Measurements from ENCODE around the gene FOSL2.

- TF ChIP-seq RAD21 (IDR thresholded peaks at IDR 0.05; ENCODE audit: low read depth), result no peak
- no peak for TF ChIP-seq EGR1 (IDR thresholded peaks at IDR 0.05)
- TF ChIP-seq TAF1 (IDR thresholded peaks at IDR 0.05; ENCODE audit: low read depth), result no peak
- TF ChIP-seq REST (IDR thresholded peaks at IDR 0.05; ENCODE audit: low read depth), result no peak
- TF ChIP-seq EP300 (IDR thresholded peaks at IDR 0.05; ENCODE audit: borderline replicate concordance), result no peak
- TF ChIP-seq CEBPB (IDR thresholded peaks at IDR 0.05), result no peak
- TF ChIP-seq FOXM1 (IDR thresholded peaks at IDR 0.05; ENCODE audit: borderline replicate concordance, low read depth), result no peak
These were observed 56.4 kb downstream of the FOSL2 start for GRCh38 chr2:28449126-28449487.
